GM12874 (cell line): ENCODE results near the gene ARMH4.

Experiments
- TF ChIP-seq, protein P1 (sequence below): IDR thresholded peaks from 2 replicates; pipeline ENCODE4 v1.5.1; 2011; ENCODE audit warnings: low read depth, mild to moderate bottlenecking, control low read depth, low read length, moderate library complexity; ENCODE audit not compliant: insufficient read depth

Gene ARMH4

DNA sequence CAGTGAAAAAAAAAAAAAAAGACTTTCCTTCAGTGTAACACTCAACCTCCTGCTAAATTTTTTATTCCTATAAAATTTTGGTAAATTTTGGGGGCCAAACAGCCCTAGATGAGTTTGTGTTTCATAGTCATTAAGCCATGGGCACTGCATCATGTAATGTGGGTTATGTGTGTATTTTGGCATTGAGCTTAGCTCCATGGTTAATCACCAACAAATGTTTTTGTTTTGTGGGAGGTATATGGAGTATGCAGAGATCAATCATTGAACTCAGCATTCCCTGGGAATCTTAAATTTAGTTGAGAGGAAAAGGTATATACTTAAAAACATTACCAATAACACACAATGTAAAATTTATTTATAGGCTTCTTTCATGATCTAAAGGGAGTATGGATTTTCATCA is 8.5 kb upstream of the ARMH4 start:
- TF ChIP-seq, protein P1, sequence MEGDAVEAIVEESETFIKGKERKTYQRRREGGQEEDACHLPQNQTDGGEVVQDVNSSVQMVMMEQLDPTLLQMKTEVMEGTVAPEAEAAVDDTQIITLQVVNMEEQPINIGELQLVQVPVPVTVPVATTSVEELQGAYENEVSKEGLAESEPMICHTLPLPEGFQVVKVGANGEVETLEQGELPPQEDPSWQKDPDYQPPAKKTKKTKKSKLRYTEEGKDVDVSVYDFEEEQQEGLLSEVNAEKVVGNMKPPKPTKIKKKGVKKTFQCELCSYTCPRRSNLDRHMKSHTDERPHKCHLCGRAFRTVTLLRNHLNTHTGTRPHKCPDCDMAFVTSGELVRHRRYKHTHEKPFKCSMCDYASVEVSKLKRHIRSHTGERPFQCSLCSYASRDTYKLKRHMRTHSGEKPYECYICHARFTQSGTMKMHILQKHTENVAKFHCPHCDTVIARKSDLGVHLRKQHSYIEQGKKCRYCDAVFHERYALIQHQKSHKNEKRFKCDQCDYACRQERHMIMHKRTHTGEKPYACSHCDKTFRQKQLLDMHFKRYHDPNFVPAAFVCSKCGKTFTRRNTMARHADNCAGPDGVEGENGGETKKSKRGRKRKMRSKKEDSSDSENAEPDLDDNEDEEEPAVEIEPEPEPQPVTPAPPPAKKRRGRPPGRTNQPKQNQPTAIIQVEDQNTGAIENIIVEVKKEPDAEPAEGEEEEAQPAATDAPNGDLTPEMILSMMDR = no peak

- TF ChIP-seq, protein P1 = no peak
These were observed 640 bp downstream of the ARMH4 start for GRCh38 chr14:58151133-58152013.

- TF ChIP-seq, protein P1 = no peak
These were observed 1.7 kb downstream of the ARMH4 start for GRCh38 chr14:58150243-58150805.

- TF ChIP-seq, protein P1 = no peak
These were observed 2.8 kb downstream of the ARMH4 start for GRCh38 chr14:58149196-58149595.

GRCh38 chr14:58146399-58146798 is 5.6 kb downstream of the ARMH4 start:
- TF ChIP-seq, protein P1 = no peak

- TF ChIP-seq, protein P1 = no peak
These were observed 6.1 kb downstream of the ARMH4 start for GRCh38 chr14:58145936-58146335.

DNA sequence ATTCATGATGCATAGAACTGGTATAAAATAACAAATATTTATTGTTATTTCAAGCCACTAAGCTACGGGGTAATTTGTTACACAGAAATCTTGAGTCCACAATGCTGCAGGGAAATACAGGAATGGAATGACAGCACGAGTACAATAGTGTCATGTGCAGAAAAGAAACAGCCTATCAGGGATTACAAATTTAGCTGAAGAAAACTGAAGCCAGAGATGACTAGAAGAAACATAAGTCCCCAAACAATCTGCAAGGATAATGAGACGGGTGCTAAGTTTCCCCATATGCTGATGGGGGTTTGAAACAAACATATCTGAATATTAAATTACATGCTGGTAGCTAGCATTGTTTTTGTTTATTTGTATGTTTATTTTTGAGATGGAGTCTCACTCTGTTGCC is 8.9 kb downstream of the ARMH4 start:
- TF ChIP-seq, protein P1 = no peak
